Activated gamma-delta T cell (primary cell): Measurements from ENCODE around the gene PLVAP.

Source experiments
- DNase-seq: peaks from one replicate; lab custom pipeline; 2025; lab: John Stamatoyannopoulos, UW

The PLVAP gene

GRCh38 chr19:17359905-17360800 is 17.0 kb downstream of the PLVAP start:
- no peak for DNase-seq

- DNase-seq, result no peak
Measured at GRCh38 chr19:17358395-17358794, 18.7 kb downstream of the PLVAP start.

- DNase-seq, result no peak
Measured at GRCh38 chr19:17357724-17358123, 19.4 kb downstream of the PLVAP start.

- DNase-seq, result no peak
Measured at GRCh38 chr19:17357078-17357666, 20.0 kb downstream of the PLVAP start.

GRCh38 chr19:17353386-17353785 is 23.8 kb downstream of the PLVAP start:
- DNase-seq, result no peak

- no peak for DNase-seq
Measured at GRCh38 chr19:17352608-17353280, 24.4 kb downstream of the PLVAP start.

GRCh38 chr19:17351815-17352435 is 25.2 kb downstream of the PLVAP start:
- no peak for DNase-seq

- DNase-seq, result no peak
Measured at GRCh38 chr19:17348700-17349099, 28.4 kb downstream of the PLVAP start.

- DNase-seq, result no peak
Measured at GRCh38 chr19:17347877-17348276, 29.3 kb downstream of the PLVAP start.

GRCh38 chr19:17347361-17347760 is 29.8 kb downstream of the PLVAP start:
- no peak for DNase-seq

GRCh38 chr19:17346109-17346671 is 31.0 kb downstream of the PLVAP start:
- DNase-seq, result no peak

- DNase-seq, result no peak
Measured at GRCh38 chr19:17341845-17342244, 35.3 kb downstream of the PLVAP start.

- DNase-seq, result no peak
Measured at GRCh38 chr19:17341386-17341785, 35.8 kb downstream of the PLVAP start.

GRCh38 chr19:17340871-17341357 is 36.2 kb downstream of the PLVAP start:
- no peak for DNase-seq

GRCh38 chr19:17340302-17340870 is 36.8 kb downstream of the PLVAP start:
- DNase-seq, result no peak

- DNase-seq, result no peak
Measured at GRCh38 chr19:17339088-17339741, 37.9 kb downstream of the PLVAP start.

- no peak for DNase-seq
Measured at GRCh38 chr19:17338433-17339078, 38.6 kb downstream of the PLVAP start.

- DNase-seq, result no peak
Measured at GRCh38 chr19:17337675-17338432, 39.3 kb downstream of the PLVAP start.

- peak; percentile 87 for DNase-seq
Measured at GRCh38 chr19:17336872-17337674, 40.1 kb downstream of the PLVAP start, which contains the start of gene GTPBP3. TSS of gene GTPBP3 (plus strand) at chr19:17337553. CDS start at chr19:17337612, 59 bp downstream.
